Ramos (cell line): ENCODE measurements around the gene TP53I11.

Source experiments
- in situ Hi-C: fragments of 300-500 bp; cut with MboI; formaldehyde crosslinking; loops from one replicate; pipeline ENCODE4 v1.14.3; 2022; ENCODE audit warnings: low sequenced_read_pairs; ENCODE audit not compliant: unreplicated experiment

Gene TP53I11

GRCh38 chr11:44979543-44980399 lies 29.1 kb upstream of the TP53I11 start:
- in situ Hi-C loops: no loop called here

- in situ Hi-C loops: no loop called here
Measured at GRCh38 chr11:44978961-44979331, 28.3 kb upstream of the TP53I11 start.

GRCh38 chr11:44978274-44978960 lies 27.7 kb upstream of the TP53I11 start:
- in situ Hi-C loops: no loop called here

GRCh38 chr11:44977493-44977984 lies 26.9 kb upstream of the TP53I11 start:
- in situ Hi-C loops: no loop called here

- in situ Hi-C loops: no loop called here
Measured at GRCh38 chr11:44976576-44976975, 25.9 kb upstream of the TP53I11 start.

GRCh38 chr11:44974402-44975000 lies 23.8 kb upstream of the TP53I11 start:
- in situ Hi-C loops: no loop called here

GRCh38 chr11:44973632-44974401 lies 23.1 kb upstream of the TP53I11 start:
- in situ Hi-C loops: no loop called here

GRCh38 chr11:44972746-44973435 lies 22.2 kb upstream of the TP53I11 start:
- in situ Hi-C loops: no loop called here

- in situ Hi-C loops: no loop called here
Measured at GRCh38 chr11:44971185-44971584, 20.5 kb upstream of the TP53I11 start.

GRCh38 chr11:44970293-44970692 lies 19.6 kb upstream of the TP53I11 start:
- in situ Hi-C loops: no loop called here

- in situ Hi-C loops: no loop called here
Measured at GRCh38 chr11:44969651-44970252, 19.1 kb upstream of the TP53I11 start.

- in situ Hi-C loops: no loop called here
Measured at GRCh38 chr11:44968510-44968909, 17.8 kb upstream of the TP53I11 start.

GRCh38 chr11:44967930-44968496 lies 17.3 kb upstream of the TP53I11 start:
- in situ Hi-C loops: no loop called here

GRCh38 chr11:44966694-44967093 lies 16.0 kb upstream of the TP53I11 start:
- in situ Hi-C loops: no loop called here

- in situ Hi-C loops: no loop called here
Measured at GRCh38 chr11:44964526-44965209, 14.0 kb upstream of the TP53I11 start.

GRCh38 chr11:44963948-44964347 lies 13.3 kb upstream of the TP53I11 start:
- in situ Hi-C loops: no loop called here

- in situ Hi-C loops: no loop called here
Measured at GRCh38 chr11:44963136-44963535, 12.5 kb upstream of the TP53I11 start.

- in situ Hi-C loops: no loop called here
Measured at GRCh38 chr11:44962464-44962863, 11.8 kb upstream of the TP53I11 start.
